ENCODE measurements around the gene HELZ2. TPM values are rescaled to one million over a fixed set of nuclear protein-coding genes. Genes with fewer than 3 reads are reported as not detected.

The HELZ2 gene
- total RNA-seq, 2 experiments from 2014 or later, result 6.5 to 8.3 TPM

DNA sequence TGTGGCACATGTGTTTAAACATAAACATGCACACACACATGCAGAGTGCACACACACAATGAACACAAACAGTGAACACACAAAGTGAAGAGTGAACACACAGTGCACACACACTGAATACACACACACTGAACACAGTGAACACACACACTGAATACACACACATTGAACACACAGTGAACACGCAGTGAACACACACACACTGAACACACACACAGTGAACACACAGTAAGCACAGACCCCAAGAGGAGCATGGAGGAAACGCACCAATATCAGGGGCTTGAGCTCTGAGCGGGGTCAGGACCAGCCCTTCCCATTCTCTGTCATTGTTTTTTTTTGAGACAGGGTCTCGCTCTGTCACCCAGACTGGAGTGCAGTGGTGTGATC is 17.1 kb upstream of the HELZ2 start:
- H3K27ac ChIP-seq (ENCODE audit: low read depth, low read length, poor library complexity, severe bottlenecking), result no peak overlapping the region
- no peak for DNase-seq (ENCODE audit: low spot score)
- no peak overlapping the region for H3K4me2 ChIP-seq (ENCODE audit: low read length)
- peaks cover 24% of the 10 kb centered on the region for H3K36me3 ChIP-seq (ENCODE audit: insufficient read depth, low read length)
- intact Hi-C loops (cut with micrococcal nuclease; ENCODE audit: unreplicated experiment), result no loop called here
- CTCF ChIA-PET (ENCODE audit: unreplicated experiment), result no interaction called here
- TF ChIP-seq, protein P1, sequence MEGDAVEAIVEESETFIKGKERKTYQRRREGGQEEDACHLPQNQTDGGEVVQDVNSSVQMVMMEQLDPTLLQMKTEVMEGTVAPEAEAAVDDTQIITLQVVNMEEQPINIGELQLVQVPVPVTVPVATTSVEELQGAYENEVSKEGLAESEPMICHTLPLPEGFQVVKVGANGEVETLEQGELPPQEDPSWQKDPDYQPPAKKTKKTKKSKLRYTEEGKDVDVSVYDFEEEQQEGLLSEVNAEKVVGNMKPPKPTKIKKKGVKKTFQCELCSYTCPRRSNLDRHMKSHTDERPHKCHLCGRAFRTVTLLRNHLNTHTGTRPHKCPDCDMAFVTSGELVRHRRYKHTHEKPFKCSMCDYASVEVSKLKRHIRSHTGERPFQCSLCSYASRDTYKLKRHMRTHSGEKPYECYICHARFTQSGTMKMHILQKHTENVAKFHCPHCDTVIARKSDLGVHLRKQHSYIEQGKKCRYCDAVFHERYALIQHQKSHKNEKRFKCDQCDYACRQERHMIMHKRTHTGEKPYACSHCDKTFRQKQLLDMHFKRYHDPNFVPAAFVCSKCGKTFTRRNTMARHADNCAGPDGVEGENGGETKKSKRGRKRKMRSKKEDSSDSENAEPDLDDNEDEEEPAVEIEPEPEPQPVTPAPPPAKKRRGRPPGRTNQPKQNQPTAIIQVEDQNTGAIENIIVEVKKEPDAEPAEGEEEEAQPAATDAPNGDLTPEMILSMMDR (conservative IDR thresholded peaks at IDR 0.05; ENCODE audit: low read length), result no peak
- TF ChIP-seq EZH2phosphoT487 (IDR thresholded peaks at IDR 0.05; ENCODE audit: borderline replicate concordance, low read depth, low read length), result no peak
- H4K20me1 ChIP-seq (ENCODE audit: insufficient read depth, low read length), result no peaks in the 10 kb centered on the region
- H3K4me3 ChIP-seq (ENCODE audit: low read depth, low read length, poor library complexity, severe bottlenecking), result no peak overlapping the region
- BruUV-seq (replicated peaks), result no TSS peak
- no peaks in the 10 kb centered on the region for H3K4me1 ChIP-seq (ENCODE audit: insufficient read depth, low read length, poor library complexity, severe bottlenecking)
- H3K9me2 ChIP-seq (ENCODE audit: insufficient read depth, low read length), result no peaks in the 10 kb centered on the region
- H2AFZ ChIP-seq (ENCODE audit: low read length), result no peak overlapping the region
- no peaks in the 10 kb centered on the region for H3K79me2 ChIP-seq (ENCODE audit: insufficient read depth, low read depth, low read length)
- POLR2A ChIA-PET, result no interaction called here
- H3K9me3 ChIP-seq (ENCODE audit: low read length), result no peaks in the 10 kb centered on the region

DNA sequence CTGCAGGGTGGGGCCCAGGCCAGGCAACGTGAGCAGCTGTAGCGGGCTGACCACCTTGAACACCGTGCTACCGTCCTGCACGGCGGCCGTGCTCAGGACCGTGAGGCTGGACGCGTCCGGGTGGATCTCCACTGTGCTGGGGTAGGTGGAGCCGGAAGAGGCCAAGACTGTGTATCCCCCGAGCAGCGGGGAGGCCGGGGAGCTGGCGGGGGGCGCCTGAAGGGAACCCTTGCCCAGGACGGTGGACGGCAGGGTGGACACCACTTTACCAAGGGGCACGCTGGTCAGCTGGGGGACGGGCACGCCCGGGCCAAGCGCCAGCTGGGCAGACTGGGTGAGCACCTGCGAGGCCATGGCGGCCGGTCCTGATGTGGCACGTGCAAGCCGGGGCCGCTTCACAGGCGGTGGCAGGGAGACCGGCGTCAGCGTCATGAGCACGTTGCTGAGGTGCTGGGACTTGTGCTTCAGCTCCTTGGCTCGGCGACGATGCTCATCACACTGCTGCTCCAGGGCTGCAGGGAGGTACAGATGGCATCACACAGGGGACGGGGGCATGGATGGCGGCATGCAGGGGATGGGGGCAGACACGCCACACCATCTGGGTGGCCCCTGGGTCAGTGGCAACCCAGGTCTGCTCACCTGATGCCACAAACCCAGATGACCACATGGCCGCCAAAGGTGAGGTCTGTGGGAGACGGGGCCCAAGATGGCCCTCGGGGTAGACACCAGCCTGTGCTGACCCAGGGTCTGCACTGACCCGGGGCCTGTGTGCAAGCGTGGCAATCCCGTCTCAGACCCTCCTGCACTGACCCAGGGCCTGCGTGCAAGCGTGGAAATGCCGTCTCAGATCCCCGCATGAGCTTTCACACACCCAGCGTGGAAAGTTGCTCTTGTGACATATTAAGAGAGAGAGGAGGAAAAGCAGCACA is 16.4 kb upstream of the HELZ2 start:
- H3K36me3 ChIP-seq (ENCODE audit: insufficient read depth, low read length), result peaks cover 24% of the 10 kb centered on the region
- ChIA-PET CTCF (ENCODE audit: unreplicated experiment) (no interaction called here), POLR2A (no interaction called here)

More for the DNA sequence above, 16.4 kb upstream of the HELZ2 start:
- Histone ChIP-seq H3K4me1 (ENCODE audit: insufficient read depth, low read length, poor library complexity, severe bottlenecking) (no peaks in the 10 kb centered on the region), H3K9me3 (ENCODE audit: low read length) (no peaks in the 10 kb centered on the region), H2AFZ (ENCODE audit: low read length) (no peak overlapping the region), H3K4me2 (ENCODE audit: low read length) (no peak overlapping the region), H3K4me3 (ENCODE audit: low read depth, low read length, poor library complexity, severe bottlenecking) (no peak overlapping the region), H4K20me1 (ENCODE audit: insufficient read depth, low read length) (no peaks in the 10 kb centered on the region), H3K9me2 (ENCODE audit: insufficient read depth, low read length) (no peaks in the 10 kb centered on the region), H3K27ac (ENCODE audit: low read depth, low read length, poor library complexity, severe bottlenecking) (no peak overlapping the region), H3K79me2 (ENCODE audit: insufficient read depth, low read depth, low read length) (no peaks in the 10 kb centered on the region)
- no TSS peak for BruUV-seq (replicated peaks)
- DNase-seq (ENCODE audit: low spot score), result no peak
- intact Hi-C loops (cut with micrococcal nuclease; ENCODE audit: unreplicated experiment), result no loop called here
- TF ChIP-seq EZH2phosphoT487 (IDR thresholded peaks at IDR 0.05; ENCODE audit: borderline replicate concordance, low read depth, low read length), result no peak
- TF ChIP-seq, protein P1 (conservative IDR thresholded peaks at IDR 0.05; ENCODE audit: low read length), result no peak
